ENCODE results near the gene SYNDIG1L.

GRCh38 chr14:74413627-74414026, 12.4 kb downstream of the SYNDIG1L start:
- no peak for TF ChIP-seq CTCF (IDR thresholded peaks at IDR 0.05; ENCODE audit: control extremely low read depth in 1 of 3, insufficient read depth in 1 of 3, low read depth in 1 of 3, low read length in 3 of 3)
- no peak for TF ChIP-seq POLR2A (IDR thresholded peaks at IDR 0.05; ENCODE audit: control extremely low read depth in 1 of 2, low read depth in 2 of 2, low read length in 2 of 2)
- no peak for TF ChIP-seq NRF1 (IDR thresholded peaks at IDR 0.05; ENCODE audit: low read depth, low read length)
- no peak for TF ChIP-seq RFX5 (IDR thresholded peaks at IDR 0.05; ENCODE audit: borderline replicate concordance, low read depth, low read length)
- no peak for TF ChIP-seq SUZ12 (IDR thresholded peaks at IDR 0.05; ENCODE audit: low read length)
- TF ChIP-seq TAF1 (IDR thresholded peaks at IDR 0.05; ENCODE audit: low read depth, low read length): no peak
- TF ChIP-seq TBP (IDR thresholded peaks at IDR 0.05; ENCODE audit: low read depth, low read length): no peak
- no peak for TF ChIP-seq ASH2L (IDR thresholded peaks at IDR 0.05; ENCODE audit: low read length)
- no peak for TF ChIP-seq YY1 (IDR thresholded peaks at IDR 0.05; ENCODE audit: low read depth, low read length)
- no peak for TF ChIP-seq SIN3A (conservative IDR thresholded peaks at IDR 0.05 in 1 of 2, IDR thresholded peaks at IDR 0.05 in 1 of 2; ENCODE audit: low read depth in 1 of 2, low read length in 2 of 2)
- no peak for TF ChIP-seq JUND (IDR thresholded peaks at IDR 0.05; ENCODE audit: low read length)
- TF ChIP-seq CHD1 (IDR thresholded peaks at IDR 0.05; ENCODE audit: low read depth, low read length): no peak

All from H1 (cell line).